ENCODE data around the gene PLCB3.

The PLCB3 gene

GRCh38 chr11:64210301-64211020 is 40.9 kb upstream of the PLCB3 start:
- H3K27ac ChIP-seq: peak overlapping the region; percentile 4; the same call in 1 of the 2 replicates
- DNase-seq (ENCODE audit: low spot score): no peak
- CTCF ChIA-PET: interaction anchor here (0.9 kb wide), 2 partner anchors 91 to 94 kb away, joined by 3 read pairs; no protein-coding TSS in a partner anchor
- no peak for TF ChIP-seq CTCF (conservative IDR thresholded peaks at IDR 0.05; ENCODE audit: low read depth)
- POLR2A ChIA-PET (ENCODE audit: low non-redundant PET): no interaction called here

GRCh38 chr11:64211181-64211872 is 40.0 kb upstream of the PLCB3 start:
- ChIA-PET CTCF (interaction anchor here (0.9 kb wide), 1 partner anchor 93 kb away, joined by 3 read pairs; no protein-coding TSS in a partner anchor), POLR2A (ENCODE audit: low non-redundant PET) (no interaction called here)
- H3K27ac ChIP-seq: 0 out of 2 replicates have a peak overlapping the region, but pooled peaks have one; percentile 4
- DNase-seq (ENCODE audit: low spot score): no peak
- TF ChIP-seq CTCF (conservative IDR thresholded peaks at IDR 0.05; ENCODE audit: low read depth): no peak

- H3K27ac ChIP-seq: no peak overlapping the region
- POLR2A ChIA-PET (ENCODE audit: low non-redundant PET): interaction anchor here (0.5 kb wide), 1 partner anchor 10 kb away, joined by 3 read pairs; no protein-coding TSS in a partner anchor
- DNase-seq (ENCODE audit: low spot score): no peak
- no peak for TF ChIP-seq CTCF (conservative IDR thresholded peaks at IDR 0.05; ENCODE audit: low read depth)
- CTCF ChIA-PET: interaction anchor here (0.8 kb wide), 1 partner anchor 84 kb away, joined by 3 read pairs; no protein-coding TSS in a partner anchor
Measured at GRCh38 chr11:64216879-64217278, 34.5 kb upstream of the PLCB3 start.

- ChIA-PET POLR2A (ENCODE audit: low non-redundant PET) (no interaction called here), CTCF (interaction anchor here (1.5 kb wide), 1 partner anchor 14 kb away, joined by 5 read pairs; no protein-coding TSS in a partner anchor)
- H3K27ac ChIP-seq: no peak overlapping the region
- no peak for TF ChIP-seq CTCF (conservative IDR thresholded peaks at IDR 0.05; ENCODE audit: low read depth)
- DNase-seq (ENCODE audit: low spot score): no peak
Measured at GRCh38 chr11:64218628-64219353, 32.5 kb upstream of the PLCB3 start.

- no peak for DNase-seq (ENCODE audit: low spot score)
- ChIA-PET CTCF (interaction anchor here (1.5 kb wide), 1 partner anchor 15 kb away, joined by 5 read pairs; no protein-coding TSS in a partner anchor), POLR2A (ENCODE audit: low non-redundant PET) (no interaction called here)
- H3K27ac ChIP-seq: no peak overlapping the region
- no peak for TF ChIP-seq CTCF (conservative IDR thresholded peaks at IDR 0.05; ENCODE audit: low read depth)
Measured at GRCh38 chr11:64219354-64219684, 32.0 kb upstream of the PLCB3 start.

GRCh38 chr11:64219755-64220154 is 31.6 kb upstream of the PLCB3 start:
- ChIA-PET CTCF (interaction anchor here (1.5 kb wide), 1 partner anchor 15 kb away, joined by 5 read pairs; no protein-coding TSS in a partner anchor), POLR2A (ENCODE audit: low non-redundant PET) (no interaction called here)
- H3K27ac ChIP-seq: no peak overlapping the region

More at GRCh38 chr11:64219755-64220154, 31.6 kb upstream of the PLCB3 start:
- no peak for TF ChIP-seq CTCF (conservative IDR thresholded peaks at IDR 0.05; ENCODE audit: low read depth)
- no peak for DNase-seq (ENCODE audit: low spot score)

All from RWPE1 (cell line).